GM10266 (cell line): ENCODE results near the gene VAC14.
"Not testable (repeated sequence)": the region's sequence is repeated elsewhere in the genome, so short reads cannot be mapped to it uniquely, and the experiment has no call there.

Experiments used
- DNase-seq: peaks from one replicate; pipeline ENCODE4 v3.0.0; 2012; ENCODE audit errors: extremely low spot score
- TF ChIP-seq, protein P1 (sequence below): IDR thresholded peaks from 2 replicates; pipeline ENCODE4 v1.5.1; 2012; ENCODE audit warnings: mild to moderate bottlenecking, low read depth; ENCODE audit not compliant: control insufficient read depth, insufficient read depth; ENCODE audit errors: missing control alignments

Gene VAC14

DNA sequence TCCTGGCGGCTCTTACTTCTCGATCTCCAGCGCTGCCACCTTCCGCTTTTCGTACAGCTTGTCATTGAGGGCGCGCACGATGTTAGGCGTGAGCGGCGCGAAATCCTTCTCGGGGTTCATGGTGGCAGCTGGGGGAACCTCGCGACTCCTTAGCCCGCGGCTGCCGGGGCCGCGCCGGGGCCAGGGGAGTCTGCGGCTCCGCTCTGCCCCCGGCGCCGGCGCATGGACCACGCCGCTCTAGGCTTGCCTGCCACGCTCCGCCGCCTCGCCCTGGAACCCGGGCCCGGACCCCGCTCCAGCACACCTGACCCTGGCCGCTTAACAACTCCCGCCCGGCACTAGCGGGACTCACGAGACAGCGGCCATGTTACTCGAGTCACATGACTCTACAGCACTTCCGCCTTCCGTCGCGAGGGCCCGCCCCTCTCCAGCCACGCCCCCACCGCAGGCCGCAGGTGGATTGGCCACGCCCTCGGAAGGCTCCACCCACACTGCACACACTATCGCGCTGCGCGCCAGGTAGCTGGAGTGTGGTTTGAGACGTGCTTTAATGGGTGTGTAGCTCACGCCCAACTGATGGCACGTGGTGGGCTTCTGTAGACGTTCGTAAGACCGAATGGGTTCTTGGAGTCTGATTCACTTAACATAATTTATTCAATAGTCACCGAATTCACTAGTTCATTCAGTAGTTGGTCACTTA is at the start of gene VAC14:
TSS of gene VAC14 (minus strand) at position 378 of the 700 bp plus-strand sequence. CDS start at position 120, 258 bp downstream.
- peak; percentile 97 for DNase-seq
- TF ChIP-seq, protein P1, sequence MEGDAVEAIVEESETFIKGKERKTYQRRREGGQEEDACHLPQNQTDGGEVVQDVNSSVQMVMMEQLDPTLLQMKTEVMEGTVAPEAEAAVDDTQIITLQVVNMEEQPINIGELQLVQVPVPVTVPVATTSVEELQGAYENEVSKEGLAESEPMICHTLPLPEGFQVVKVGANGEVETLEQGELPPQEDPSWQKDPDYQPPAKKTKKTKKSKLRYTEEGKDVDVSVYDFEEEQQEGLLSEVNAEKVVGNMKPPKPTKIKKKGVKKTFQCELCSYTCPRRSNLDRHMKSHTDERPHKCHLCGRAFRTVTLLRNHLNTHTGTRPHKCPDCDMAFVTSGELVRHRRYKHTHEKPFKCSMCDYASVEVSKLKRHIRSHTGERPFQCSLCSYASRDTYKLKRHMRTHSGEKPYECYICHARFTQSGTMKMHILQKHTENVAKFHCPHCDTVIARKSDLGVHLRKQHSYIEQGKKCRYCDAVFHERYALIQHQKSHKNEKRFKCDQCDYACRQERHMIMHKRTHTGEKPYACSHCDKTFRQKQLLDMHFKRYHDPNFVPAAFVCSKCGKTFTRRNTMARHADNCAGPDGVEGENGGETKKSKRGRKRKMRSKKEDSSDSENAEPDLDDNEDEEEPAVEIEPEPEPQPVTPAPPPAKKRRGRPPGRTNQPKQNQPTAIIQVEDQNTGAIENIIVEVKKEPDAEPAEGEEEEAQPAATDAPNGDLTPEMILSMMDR: no peak

DNA sequence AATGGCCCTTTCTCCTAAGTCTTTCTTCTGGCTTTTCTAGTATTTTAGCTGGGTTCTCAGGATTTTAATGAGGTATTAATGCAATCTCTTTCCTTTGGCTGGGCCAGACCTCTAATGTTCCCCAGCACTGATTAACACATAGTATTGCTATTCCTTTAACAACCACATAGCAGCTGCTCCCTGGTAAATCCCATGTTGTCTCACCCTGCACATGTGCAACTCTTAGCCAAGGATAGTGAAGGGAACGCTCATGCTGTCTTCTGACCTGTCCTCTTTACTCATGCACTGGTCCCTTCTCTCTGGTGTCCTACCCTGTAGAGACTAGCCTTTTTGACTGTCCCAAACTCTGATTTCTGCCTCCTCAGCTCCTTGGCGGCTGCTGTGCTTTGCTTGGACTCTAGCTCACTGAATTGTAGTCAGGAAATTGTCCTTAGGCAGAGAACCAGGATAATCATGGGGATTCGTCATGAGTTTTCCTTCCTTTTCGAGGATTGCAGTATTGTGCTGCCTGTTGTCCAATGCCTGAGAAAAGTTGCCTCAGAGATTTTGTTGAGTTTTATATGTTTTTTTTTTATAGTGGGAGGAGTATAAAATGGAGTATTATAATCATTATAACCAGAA is 22.6 kb upstream of the VAC14 start:
- DNase-seq: not testable (repeated sequence)

DNA sequence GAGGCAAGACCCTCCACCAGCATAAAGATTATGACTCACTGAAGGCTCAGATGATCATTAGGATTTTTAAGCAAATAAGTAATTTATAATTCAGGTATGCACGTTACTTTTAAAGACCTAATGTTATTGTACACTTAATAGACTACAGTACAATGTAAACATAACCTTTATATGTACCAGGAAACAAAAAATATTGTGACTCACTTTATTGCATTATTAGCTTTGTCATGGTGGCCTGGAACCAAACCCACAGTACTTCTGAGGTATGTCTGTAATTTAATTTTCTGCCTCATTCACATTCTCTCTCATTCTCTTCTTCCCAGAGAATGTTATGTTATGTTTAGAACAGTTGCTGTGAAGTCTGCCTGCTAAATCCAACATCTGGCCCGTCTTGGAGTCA is 21.8 kb upstream of the VAC14 start:
- DNase-seq: not testable (repeated sequence)

DNA sequence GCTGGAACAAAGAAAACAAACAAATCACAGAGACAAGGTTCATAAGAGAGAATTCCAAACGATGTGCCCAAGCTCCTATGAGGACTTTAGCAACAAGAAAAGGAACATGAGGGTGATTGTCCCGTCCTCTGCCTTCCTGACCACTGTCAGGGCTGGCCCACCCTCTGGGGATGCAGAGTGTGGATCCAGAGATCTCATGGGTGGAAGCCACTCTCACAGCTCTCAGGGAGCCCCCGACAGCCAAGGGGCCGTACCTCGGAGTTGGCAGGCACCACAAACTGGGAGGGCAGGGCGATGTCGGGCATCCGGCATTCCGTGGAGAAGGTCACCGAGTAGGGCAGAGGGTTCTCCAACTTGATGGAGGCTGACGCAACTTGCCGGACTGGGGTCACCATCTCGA is 17.1 kb upstream of the VAC14 start:
- DNase-seq: not testable (repeated sequence)

DNA sequence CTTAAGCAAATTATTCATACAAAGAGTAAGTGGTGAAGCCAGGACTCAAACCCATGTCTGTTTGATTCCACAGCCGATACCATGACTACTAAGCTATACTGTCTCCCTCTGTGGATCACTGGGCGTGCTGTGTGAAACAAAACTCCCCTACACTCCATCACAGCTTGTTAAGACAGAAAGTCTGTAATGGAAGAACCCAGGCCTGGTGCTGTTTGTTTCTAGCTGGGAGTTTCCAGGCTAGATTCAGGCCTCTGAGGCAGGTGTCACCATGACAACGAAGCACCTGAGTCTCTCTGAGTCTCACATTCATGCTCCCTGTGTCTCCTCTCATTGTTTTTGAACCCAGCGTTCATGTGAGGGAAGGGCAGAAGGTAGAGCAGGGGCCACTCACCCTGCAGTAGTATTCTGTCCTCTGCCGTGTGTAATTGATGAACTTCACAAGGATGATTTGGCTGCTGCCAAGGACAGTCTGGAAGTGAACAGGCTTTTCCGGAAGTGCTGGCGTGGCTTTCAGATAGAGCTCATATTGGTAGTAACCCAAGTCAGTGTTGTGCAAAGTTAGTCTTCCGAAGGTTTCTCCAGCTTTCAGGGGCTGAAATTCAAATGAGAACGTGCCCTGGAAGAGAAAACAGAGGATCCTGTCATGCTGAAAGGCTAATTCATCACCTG is 8.6 kb upstream of the VAC14 start:
- DNase-seq: peak; percentile 38

DNA sequence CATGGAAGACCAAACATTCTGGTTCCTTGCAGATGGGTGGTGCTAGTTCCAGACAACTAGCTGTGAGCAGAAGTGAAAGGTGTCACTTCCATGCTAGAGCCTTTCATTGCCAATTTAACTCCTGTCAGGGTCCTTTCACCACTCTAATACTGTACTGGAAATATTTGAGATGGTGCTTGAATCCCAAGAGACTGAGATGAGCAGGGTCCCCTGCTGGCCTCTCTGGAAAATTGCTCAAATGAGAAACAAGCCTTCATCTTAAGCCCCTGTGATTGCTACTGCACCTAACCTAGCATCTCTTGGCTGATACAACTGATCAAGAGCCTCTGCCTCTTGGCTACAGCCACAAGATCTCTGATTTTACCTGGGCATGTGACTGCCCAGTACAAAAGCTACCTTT is 7.4 kb upstream of the VAC14 start:
- TF ChIP-seq, protein P1: no peak
- DNase-seq: no peak

More for the DNA sequence above, 8.6 kb upstream of the VAC14 start:
- TF ChIP-seq, protein P1: no peak

DNA sequence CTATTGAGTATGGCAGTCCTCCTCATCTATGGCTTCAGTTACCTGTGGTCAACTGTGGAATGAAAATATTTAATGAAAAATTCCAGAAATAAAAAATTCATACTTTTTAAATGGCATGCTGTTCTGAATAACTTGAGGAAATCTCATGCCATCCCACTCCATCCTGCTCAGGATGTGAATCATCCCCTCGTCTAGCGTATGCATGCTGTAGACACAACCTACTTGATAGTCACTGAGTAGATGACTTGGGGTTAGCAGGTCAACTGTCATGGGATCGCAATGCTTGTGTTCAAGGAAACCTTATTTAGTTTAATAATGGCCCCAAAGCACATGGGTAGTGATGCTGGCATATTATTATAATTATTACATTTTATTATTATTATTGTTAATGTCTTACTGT is 4.8 kb upstream of the VAC14 start:
- TF ChIP-seq, protein P1: no peak
- DNase-seq: no peak

DNA sequence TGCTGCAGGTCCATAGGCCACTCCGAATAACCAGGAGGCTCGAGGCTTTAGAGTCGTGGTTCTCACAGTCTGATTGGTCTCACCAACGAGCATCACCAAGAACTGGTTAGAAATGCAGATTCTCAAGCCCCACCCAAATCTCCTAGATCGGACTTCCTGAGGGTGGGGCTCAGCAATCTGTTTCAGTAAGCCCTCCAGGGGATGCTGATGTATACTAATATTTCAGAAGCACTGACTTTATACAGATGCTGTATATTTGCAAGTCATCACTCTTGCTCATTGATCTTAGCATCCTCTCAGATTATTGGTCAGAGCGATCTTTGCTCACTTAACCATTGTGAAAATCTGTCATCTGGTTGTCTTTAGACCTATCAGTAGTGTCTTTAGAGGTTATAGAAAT is 4.4 kb upstream of the VAC14 start:
- no peak for DNase-seq

More for the DNA sequence above, 4.4 kb upstream of the VAC14 start:
- TF ChIP-seq, protein P1: no peak
